Measurements from ENCODE around the gene TAC3. TPM values are rescaled to one million over a fixed set of nuclear protein-coding genes. Genes with fewer than 3 reads are reported as not detected.

Gene TAC3
- total and polyA plus RNA-seq, 2 of the 8 experiments (the other 6 are each of a cell fraction or from before 2014, with no cell fraction given) = 9.7 to 45.3 TPM

GRCh38 chr12:57029457-57029856 is 13.1 kb upstream of the TAC3 start:
- CTCF ChIA-PET (ENCODE audit: partially characterized antibody) = interaction anchor here (0.6 to 5.0 kb wide), 10 partner anchors 8 to 694 kb away, joined by 3 to 25 read pairs (median 4); no protein-coding TSS in a partner anchor
- TF ChIP-seq ASH2L (IDR thresholded peaks at IDR 0.05; ENCODE audit: low read length) = no peak
- no peak for TF ChIP-seq EP300 (IDR thresholded peaks at IDR 0.05; ENCODE audit: borderline replicate concordance in 1 of 2, low read depth in 2 of 2, low read length in 2 of 2)
- no peak for TF ChIP-seq TAF1 (IDR thresholded peaks at IDR 0.05; ENCODE audit: low read depth, low read length)
- no peak for TF ChIP-seq GTF2F1 (IDR thresholded peaks at IDR 0.05; ENCODE audit: borderline replicate concordance, low read depth, low read length)
- TF ChIP-seq CBX5 (IDR thresholded peaks at IDR 0.05; ENCODE audit: low read depth, low read length) = no peak
- no peak for TF ChIP-seq RNF2 (IDR thresholded peaks at IDR 0.05; ENCODE audit: borderline replicate concordance, low read depth, low read length, missing control alignments, poor library complexity, severe bottlenecking)
- no peak for TF ChIP-seq POLR2A (IDR thresholded peaks at IDR 0.05; ENCODE audit: control extremely low read depth in 1 of 2, low read depth in 2 of 2, low read length in 2 of 2)
- no peak for TF ChIP-seq POLR2AphosphoS5 (IDR thresholded peaks at IDR 0.05; ENCODE audit: low read depth, low read length)
- TF ChIP-seq, protein P1, sequence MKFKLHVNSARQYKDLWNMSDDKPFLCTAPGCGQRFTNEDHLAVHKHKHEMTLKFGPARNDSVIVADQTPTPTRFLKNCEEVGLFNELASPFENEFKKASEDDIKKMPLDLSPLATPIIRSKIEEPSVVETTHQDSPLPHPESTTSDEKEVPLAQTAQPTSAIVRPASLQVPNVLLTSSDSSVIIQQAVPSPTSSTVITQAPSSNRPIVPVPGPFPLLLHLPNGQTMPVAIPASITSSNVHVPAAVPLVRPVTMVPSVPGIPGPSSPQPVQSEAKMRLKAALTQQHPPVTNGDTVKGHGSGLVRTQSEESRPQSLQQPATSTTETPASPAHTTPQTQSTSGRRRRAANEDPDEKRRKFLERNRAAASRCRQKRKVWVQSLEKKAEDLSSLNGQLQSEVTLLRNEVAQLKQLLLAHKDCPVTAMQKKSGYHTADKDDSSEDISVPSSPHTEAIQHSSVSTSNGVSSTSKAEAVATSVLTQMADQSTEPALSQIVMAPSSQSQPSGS (IDR thresholded peaks at IDR 0.05; ENCODE audit: low read length) = no peak
- no peak for TF ChIP-seq TEAD4 (IDR thresholded peaks at IDR 0.05; ENCODE audit: low read depth, low read length)
- TF ChIP-seq PHF8 (conservative IDR thresholded peaks at IDR 0.05; ENCODE audit: low read depth, low read length) = no peak
- no peak for TF ChIP-seq CREB1 (IDR thresholded peaks at IDR 0.05)

More at GRCh38 chr12:57029457-57029856, 13.1 kb upstream of the TAC3 start:
- Histone ChIP-seq H2BK5ac (ENCODE audit: low read depth, low read length) (no peak overlapping the region), H3K36me3 (ENCODE audit: control insufficient read depth in 2 of 4, insufficient read depth in 4 of 4, low read length in 3 of 4) (no peaks in the 10 kb centered on the region), H3K18ac (ENCODE audit: extremely low read depth, low read length) (no peak overlapping the region), H4K5ac (ENCODE audit: insufficient read length, low read depth, low read length) (no peak overlapping the region), H2BK20ac (ENCODE audit: low read length) (no peak overlapping the region), H3K14ac (ENCODE audit: insufficient read length) (no peak overlapping the region), H4K91ac (replicated peaks; ENCODE audit: insufficient read length, low read length) (no peak overlapping the region), H3K4me2 (ENCODE audit: insufficient read depth in 1 of 2, low read depth in 2 of 2, low read length in 2 of 2) (no peak overlapping the region), H3K4me1 (replicated peaks in 1 of 4; ENCODE audit: control insufficient read depth in 3 of 4, insufficient read depth in 4 of 4, low read length in 3 of 4) (peaks cover 0 to 8% (median 3%) of the 10 kb centered on the region in 4 experiments; a peak in 5 of 7 replicates), H2AK5ac (ENCODE audit: low read depth, low read length) (no peak overlapping the region), H3K23me2 (ENCODE audit: low read depth, low read length) (no peaks in the 10 kb centered on the region; the same call in 1 of the 2 replicates), H3K56ac (replicated peaks; ENCODE audit: insufficient read length, low read depth, low read length) (no peak overlapping the region), H2BK120ac (replicated peaks; ENCODE audit: low read depth, low read length) (no peak overlapping the region), H2AFZ (ENCODE audit: low read length) (no peak overlapping the region), H4K8ac (ENCODE audit: extremely low read depth, insufficient read depth, low read length) (no peak overlapping the region; the same call in 1 of the 2 replicates), H3K27me3 (replicated peaks in 1 of 4; ENCODE audit: control insufficient read depth in 3 of 4, extremely low read depth in 1 of 4, insufficient read depth in 3 of 4, low read length in 3 of 4) (peaks cover 0 to 3% (median 0%) of the 10 kb centered on the region in 4 experiments; a peak in 1 of 7 replicates), H3K79me2 (ENCODE audit: control insufficient read depth in 1 of 2, insufficient read depth in 2 of 2, low read length in 2 of 2) (no peaks in the 10 kb centered on the region), H3K27ac (ENCODE audit: low read depth, low read length) (no peak overlapping the region), H2BK12ac (ENCODE audit: low read depth, low read length) (no peak overlapping the region), H3K9me3 (ENCODE audit: insufficient read depth in 2 of 2, low read depth in 1 of 2, low read length in 1 of 2) (no peaks in the 10 kb centered on the region), H3K9ac (replicated peaks in 1 of 4; ENCODE audit: extremely low read depth in 1 of 4, low read depth in 3 of 4, low read length in 3 of 4) (no peak overlapping the region), H3K23ac (ENCODE audit: insufficient read length) (no peak overlapping the region), H3K4me3 (ENCODE audit: extremely low read depth in 1 of 4, insufficient read depth in 2 of 4, low read depth in 3 of 4, low read length in 4 of 4) (no peak overlapping the region), H2BK15ac (ENCODE audit: low read length) (no peak overlapping the region), H3K4ac (replicated peaks; ENCODE audit: insufficient read length, low read depth, low read length) (no peak overlapping the region), H3K79me1 (ENCODE audit: low read depth, low read length) (no peaks in the 10 kb centered on the region), H4K20me1 (replicated peaks in 1 of 2; ENCODE audit: control insufficient read depth in 1 of 2, insufficient read depth in 2 of 2, low read length in 2 of 2) (no peaks in the 10 kb centered on the region)
- DNase-seq (ENCODE audit: low read depth in 1 of 2, low spot score in 2 of 2) (no peak), FAIRE-seq (no peak)
- POLR2A ChIA-PET (ENCODE audit: partially characterized antibody) = interaction anchor here (1.3 to 1.4 kb wide), 2 partner anchors 10 to 36 kb away, joined by 3 read pairs; no protein-coding TSS in a partner anchor
- WGBS, 2 experiments (ENCODE audit: extremely low coverage in 1 of 2, insufficient coverage in 1 of 2, insufficient read length in 1 of 2, insufficient replicate concordance in 2 of 2, low coverage in 1 of 2, low lambda C conversion rate in 2 of 2, missing lambda C conversion rate in 1 of 2) = 95% methylated on average over 7 of the region's 7 CpGs; no CpG with 5 or more reads in 1 of the 2 experiments

Measured in H1 (cell line).